Inflammatory macrophage treated with lipopolysaccharide for 1 hour (primary cell): Measurements from ENCODE around the gene SCYGR8.
"Not testable (repeated sequence)": the region's sequence is repeated elsewhere in the genome, so short reads cannot be mapped to it uniquely, and the experiment has no call there.

Source experiments
- DNase-seq, 2 donors: peaks; one replicate each; pipeline ENCODE4 v3.0.0-alpha.2; 2020 to 2022

SCYGR8 gene

GRCh38 chr2:227745594-227745993, at the start of gene SCYGR8:
SCYGR8 (plus strand) TSS chr2:227745894; CDS start chr2:227745894, 0 bp downstream.
- DNase-seq, result no peak

GRCh38 chr2:227696990-227697679, 48.6 kb upstream of the SCYGR8 start:
- no peak for DNase-seq

GRCh38 chr2:227701556-227701955, 44.1 kb upstream of the SCYGR8 start:
- DNase-seq, result no peak

- DNase-seq, result no peak
Observed at GRCh38 chr2:227703280-227703732, 42.4 kb upstream of the SCYGR8 start.

GRCh38 chr2:227703961-227704360, 41.7 kb upstream of the SCYGR8 start:
- DNase-seq, result no peak

GRCh38 chr2:227706859-227707258, 38.8 kb upstream of the SCYGR8 start:
- no peak for DNase-seq

- no peak for DNase-seq
Observed at GRCh38 chr2:227707390-227707789, 38.3 kb upstream of the SCYGR8 start.

- no peak for DNase-seq
Observed at GRCh38 chr2:227710986-227711385, 34.7 kb upstream of the SCYGR8 start.

- no peak for DNase-seq
Observed at GRCh38 chr2:227713291-227713690, 32.4 kb upstream of the SCYGR8 start.

- no peak for DNase-seq
Observed at GRCh38 chr2:227716501-227716900, 29.2 kb upstream of the SCYGR8 start.

- peak in 1 of 2 donors; percentile 2 for DNase-seq
Observed at GRCh38 chr2:227717687-227718567, 27.8 kb upstream of the SCYGR8 start, which contains the start of gene SLC19A3. SLC19A3 (minus strand) TSS chr2:227718028; CDS start chr2:227702318, 15,710 bp downstream.

- DNase-seq, result no peak
Observed at GRCh38 chr2:227719641-227720040, 26.1 kb upstream of the SCYGR8 start.

GRCh38 chr2:227720680-227721079, 25.0 kb upstream of the SCYGR8 start:
- no peak for DNase-seq

- DNase-seq, result not testable (repeated sequence)
Observed at GRCh38 chr2:227722821-227723220, 22.9 kb upstream of the SCYGR8 start.

- DNase-seq, result no peak
Observed at GRCh38 chr2:227724394-227725039, 21.2 kb upstream of the SCYGR8 start, which contains the start of gene SCYGR6. SCYGR6 (minus strand) TSS chr2:227724757; CDS start chr2:227724757, 0 bp downstream.

GRCh38 chr2:227728035-227728434, 17.7 kb upstream of the SCYGR8 start, which contains the start of gene SCYGR7:
SCYGR7 (plus strand) TSS chr2:227728335; CDS start chr2:227728335, 0 bp downstream.
- no peak for DNase-seq

- no peak for DNase-seq
Observed at GRCh38 chr2:227739351-227739750, 6.3 kb upstream of the SCYGR8 start.

- peak in 1 of 2 donors; percentile 6 for DNase-seq
Observed at GRCh38 chr2:227740705-227741104, 5.0 kb upstream of the SCYGR8 start.

GRCh38 chr2:227748079-227748478, 2.4 kb downstream of the SCYGR8 start:
- DNase-seq, result no peak

- not testable (repeated sequence) for DNase-seq
Observed at GRCh38 chr2:227756261-227756660, 10.6 kb downstream of the SCYGR8 start.

- DNase-seq, result no peak
Observed at GRCh38 chr2:227759411-227760118, 13.9 kb downstream of the SCYGR8 start.

GRCh38 chr2:227761740-227762476, 16.2 kb downstream of the SCYGR8 start:
- DNase-seq, result no peak
